HepG2 (cell line): ENCODE data around the gene TNFAIP1. TPM values are rescaled to one million over a fixed set of nuclear protein-coding genes. Genes with fewer than 3 reads are reported as not detected.

Source experiments
- ATF6 ChIP-seq: sonication (generic); formaldehyde crosslinking; conservative IDR thresholded peaks from 2 replicates; pipeline ENCODE4 v1.4.0; 2020; ENCODE audit warnings: missing genetic modification reagents
- ATF7-NPFF ChIP-seq: sonication (generic); formaldehyde crosslinking; IDR thresholded peaks from 2 replicates; pipeline ENCODE4 v1.8.1; 2023; ENCODE audit warnings: mild to moderate bottlenecking, low read depth, missing genetic modification reagents, moderate library complexity
- BATF2 ChIP-seq: sonication (generic); formaldehyde crosslinking; IDR thresholded peaks from 2 replicates; pipeline ENCODE4 v1.8.0; 2022; ENCODE audit warnings: mild to moderate bottlenecking, missing genetic modification reagents, moderate library complexity
- CENPT ChIP-seq: sonication (generic); formaldehyde crosslinking; IDR thresholded peaks from 2 replicates; pipeline ENCODE4 v1.8.0; 2022; ENCODE audit warnings: low read depth, mild to moderate bottlenecking, moderate library complexity, missing genetic modification reagents
- CENPX ChIP-seq: sonication (generic); formaldehyde crosslinking; IDR thresholded peaks from 2 replicates; pipeline ENCODE4 v1.9.0; 2021; ENCODE audit warnings: mild to moderate bottlenecking, missing genetic modification reagents, moderate library complexity
- FOXO1 ChIP-seq: sonication (generic); formaldehyde crosslinking; IDR thresholded peaks from 2 replicates; pipeline ENCODE4 v1.4.0; 2020; ENCODE audit warnings: missing genetic modification reagents
- HOMEZ ChIP-seq: IDR thresholded peaks from 2 replicates; pipeline ENCODE4 v1.6.1; 2016; ENCODE audit warnings: low read depth
- IKZF4 ChIP-seq: sonication (generic); formaldehyde crosslinking; IDR thresholded peaks from 2 replicates; pipeline ENCODE4 v1.5.1; 2020; ENCODE audit warnings: borderline replicate concordance, mild to moderate bottlenecking, low read depth, missing genetic modification reagents; ENCODE audit errors: not compliant biosample characterization
- MATR3 ChIP-seq: sonication (generic); formaldehyde crosslinking; IDR thresholded peaks from 2 replicates; pipeline ENCODE4 v1.4.0; 2020; ENCODE audit warnings: missing genetic modification reagents
- NFIB ChIP-seq: sonication (generic); formaldehyde crosslinking; IDR thresholded peaks from 2 replicates; pipeline ENCODE4 v1.9.0; 2021; ENCODE audit warnings: missing genetic modification reagents, mild to moderate bottlenecking, borderline replicate concordance
- NR3C1 ChIP-seq: sonication (generic); formaldehyde crosslinking; IDR thresholded peaks from 2 replicates; pipeline ENCODE4 v1.4.0; 2020; ENCODE audit warnings: missing genetic modification reagents
- SNAPC2 ChIP-seq: sonication (generic); formaldehyde crosslinking; IDR thresholded peaks from 2 replicates; pipeline ENCODE4 v1.8.1; 2022; ENCODE audit warnings: mild to moderate bottlenecking, missing genetic modification reagents
- SSRP1 ChIP-seq: IDR thresholded peaks from 2 replicates; pipeline ENCODE4 v1.6.1; 2016; ENCODE audit warnings: control low read depth
- TMF1 ChIP-seq: sonication (generic); formaldehyde crosslinking; IDR thresholded peaks from 2 replicates; pipeline ENCODE4 v1.8.1; 2022; ENCODE audit warnings: low read depth, missing genetic modification reagents
- ZBTB14 ChIP-seq: sonication (generic); formaldehyde crosslinking; IDR thresholded peaks from 2 replicates; pipeline ENCODE4 v1.4.0; 2020; ENCODE audit warnings: missing genetic modification reagents
- ZBTB46 ChIP-seq: sonication (generic); formaldehyde crosslinking; IDR thresholded peaks from 2 replicates; pipeline ENCODE4 v1.4.0; 2020; ENCODE audit warnings: mild to moderate bottlenecking, missing genetic modification reagents, borderline replicate concordance
- ZFP62 ChIP-seq: sonication (generic); formaldehyde crosslinking; IDR thresholded peaks from 2 replicates; pipeline ENCODE4 v1.4.0; 2020; ENCODE audit warnings: missing genetic modification reagents
- ZFX ChIP-seq: sonication (generic); formaldehyde crosslinking; IDR thresholded peaks from 2 replicates; pipeline ENCODE4 v1.4.0; 2020; ENCODE audit warnings: mild to moderate bottlenecking, low read depth, missing genetic modification reagents, moderate library complexity
- ZNF501 ChIP-seq: sonication (generic); formaldehyde crosslinking; IDR thresholded peaks from 2 replicates; pipeline ENCODE4 v1.5.1; 2020; ENCODE audit warnings: mild to moderate bottlenecking, moderate library complexity, missing genetic modification reagents
- ZNF619 ChIP-seq: sonication (generic); formaldehyde crosslinking; IDR thresholded peaks from 2 replicates; pipeline ENCODE4 v1.4.0; 2020; ENCODE audit warnings: mild to moderate bottlenecking, missing genetic modification reagents
- ZNF678 ChIP-seq: sonication (generic); formaldehyde crosslinking; IDR thresholded peaks from 2 replicates; pipeline ENCODE4 v1.4.0; 2020; ENCODE audit warnings: mild to moderate bottlenecking, missing genetic modification reagents
- ZNF780A ChIP-seq: sonication (generic); formaldehyde crosslinking; IDR thresholded peaks from 2 replicates; pipeline ENCODE4 v1.8.0; 2022; ENCODE audit warnings: mild to moderate bottlenecking, missing genetic modification reagents, moderate library complexity
- polyA plus RNA-seq, 8 experiments: library from polyadenylated mRNA; depleted of rRNA in 3 of 8; stranded (reverse) in 7 of 8; unstranded in 1 of 8; fragments of >200 nt; fragmentation: Illumina TruSeq in 4 of 8; extraction: Trizol in 4 of 8; gene quantifications; 2 replicates each; pipeline versions ENCODE4 v1.2.1 to v1.2.3, GENCODE V29; 2011 to 2016; ENCODE audit warnings: low read depth in 4 of 8, missing spikeins in 1 of 8, mixed read lengths in 1 of 8; ENCODE audit not compliant: insufficient read depth in 1 of 8
- total RNA-seq, 5 experiments: library from RNA; depleted of rRNA; stranded (reverse); fragments of >200 nt; fragmentation: Illumina TruSeq; extraction: Trizol; gene quantifications; 2 replicates each; pipeline ENCODE4 v1.2.3, GENCODE V29; 2016; ENCODE audit warnings: low read depth in 1 of 5

The TNFAIP1 gene
- total and polyA plus RNA-seq, 2 of the 13 experiments (the other 11 are each of a cell fraction or from before 2014, with no cell fraction given), result 17.5 to 40.6 TPM

GRCh38 chr17:28318759-28319597, 16.6 kb upstream of the TNFAIP1 start, which contains the start of gene TMEM97 (continued):
- TF ChIP-seq CENPX (no peak), NR3C1 (CRISPR knock-in tag) (no peak), ZNF780A (CRISPR knock-in tag) (no peak), CENPT (CRISPR knock-in tag) (peak; percentile 87), ZFP62 (CRISPR knock-in tag) (no peak), HOMEZ (CRISPR knock-in tag) (no peak), ZBTB14 (CRISPR knock-in tag) (peak; percentile 72), SSRP1 (CRISPR knock-in tag) (no peak), ZNF501 (peak; percentile 52; the same call in 1 of the 2 replicates), IKZF4 (no peak), SNAPC2 (CRISPR knock-in tag) (peak; percentile 80; the same call in 1 of the 2 replicates), ATF6 (CRISPR knock-in tag) (no peak), ZNF619 (CRISPR knock-in tag) (no peak), ATF7-NPFF (CRISPR knock-in tag) (peak; percentile 50; the same call in 1 of the 2 replicates), NFIB (CRISPR knock-in tag) (no peak), MATR3 (CRISPR knock-in tag) (no peak), ZBTB46 (CRISPR knock-in tag) (no peak), FOXO1 (CRISPR knock-in tag) (no peak), ZFX (CRISPR knock-in tag) (peak; percentile 93), ZNF678 (no peak), BATF2 (CRISPR knock-in tag) (no peak; the same call in 1 of the 2 replicates), TMF1 (CRISPR knock-in tag) (peak; percentile 82)
